Stimulated activated CD4-positive, alpha-beta T cell treated with anti-CD3 and anti-CD28 coated beads, Interleukin-4, amount 100 ng/mL, for 4 hours (primary cell): ENCODE data around the gene USP40.

Source experiments
- DNase-seq, 2 experiments: peaks; one replicate each; pipeline ENCODE4 v3.0.0-alpha.2; 2020

Gene USP40

GRCh38 chr2:233556881-233557736 lies 9.5 kb downstream of the USP40 start:
- DNase-seq: no peak

- no peak for DNase-seq
These were observed 13.2 kb downstream of the USP40 start for GRCh38 chr2:233553366-233553765.

DNA sequence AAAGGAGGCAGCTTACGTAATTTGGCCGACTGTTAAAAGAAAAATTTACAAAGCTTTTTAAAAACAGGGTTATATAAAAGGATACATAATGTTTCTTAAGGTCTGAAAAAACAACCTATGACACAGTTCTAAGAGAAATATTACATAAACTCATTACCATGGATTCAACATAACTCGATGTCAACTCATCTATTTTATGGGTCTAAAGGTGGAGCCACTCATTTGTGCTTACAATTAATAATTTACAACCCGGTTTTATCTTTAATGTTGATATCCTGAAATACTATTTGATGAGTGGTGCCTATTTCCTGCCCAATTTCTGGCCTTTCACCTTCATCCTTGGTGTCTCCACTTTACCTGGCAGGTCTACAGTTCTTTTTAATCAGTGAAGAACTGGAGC lies 15.1 kb downstream of the USP40 start:
- DNase-seq: no peak

- no peak for DNase-seq
These were observed 19.8 kb downstream of the USP40 start for GRCh38 chr2:233546774-233547173.

- DNase-seq: no peak
These were observed 20.5 kb downstream of the USP40 start for GRCh38 chr2:233546101-233546500.

DNA sequence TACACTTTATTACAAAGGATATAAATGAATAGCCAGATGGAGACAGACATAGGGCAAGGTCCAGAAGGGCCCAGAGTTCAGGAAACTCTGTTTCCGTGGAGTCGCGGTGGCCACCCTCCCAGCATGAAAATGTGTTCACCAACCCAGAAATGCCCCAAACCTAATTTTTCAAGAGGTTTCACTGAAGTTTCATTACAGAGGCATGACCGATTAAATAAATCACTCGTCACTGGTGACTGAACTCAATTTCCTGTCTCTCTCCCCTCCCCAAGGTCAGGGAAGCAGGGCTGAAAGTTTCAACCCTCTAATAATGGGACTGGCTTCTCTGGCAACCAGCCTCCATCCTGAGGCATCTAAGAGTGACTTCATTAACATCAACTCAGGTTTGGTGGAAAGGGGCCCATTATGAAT lies 22.4 kb downstream of the USP40 start:
- DNase-seq: no peak

- no peak for DNase-seq
These were observed 24.1 kb downstream of the USP40 start for GRCh38 chr2:233542507-233542906.

GRCh38 chr2:233538741-233539140 lies 27.8 kb downstream of the USP40 start:
- no peak for DNase-seq

GRCh38 chr2:233535271-233535670 lies 31.3 kb downstream of the USP40 start:
- no peak for DNase-seq

DNA sequence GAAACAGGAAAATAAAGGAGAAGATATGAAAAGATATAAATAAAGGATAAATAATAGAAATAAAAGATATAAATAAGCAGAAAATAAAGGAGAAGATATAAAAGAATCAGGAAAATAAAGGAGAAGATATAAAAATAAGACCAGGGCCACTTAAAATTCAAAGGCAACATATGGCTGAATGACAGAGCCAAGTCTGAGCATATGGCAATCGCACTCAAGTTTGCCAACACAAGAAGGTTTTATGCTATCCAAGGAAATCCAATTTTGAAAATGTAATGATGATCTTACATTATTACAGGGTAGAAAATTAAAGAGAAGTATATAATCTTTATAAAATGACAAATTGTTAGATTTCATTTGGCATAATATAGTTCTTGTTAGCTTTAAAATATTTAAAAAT lies 33.6 kb downstream of the USP40 start:
- no peak for DNase-seq

DNA sequence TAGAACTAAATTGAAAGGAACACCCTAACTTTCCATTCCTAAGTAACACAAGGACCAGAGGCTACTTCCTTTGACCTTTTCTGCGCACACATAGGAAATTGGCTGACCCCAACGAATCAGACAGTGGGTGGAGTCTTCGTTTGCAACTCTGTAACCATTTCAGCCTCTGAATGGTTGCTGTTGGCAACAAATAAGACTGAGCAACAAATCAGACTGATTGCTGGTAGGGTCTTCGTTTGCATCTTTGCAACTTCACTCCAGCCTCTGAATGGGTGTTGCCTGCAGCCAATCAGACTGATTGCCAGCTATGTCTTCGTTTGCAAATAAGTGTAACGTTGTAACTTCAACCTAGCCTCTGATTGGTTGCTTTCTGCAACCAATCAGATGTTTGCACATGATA lies 34.6 kb downstream of the USP40 start:
- no peak for DNase-seq

GRCh38 chr2:233530381-233530780 lies 36.2 kb downstream of the USP40 start:
- DNase-seq: no peak

DNA sequence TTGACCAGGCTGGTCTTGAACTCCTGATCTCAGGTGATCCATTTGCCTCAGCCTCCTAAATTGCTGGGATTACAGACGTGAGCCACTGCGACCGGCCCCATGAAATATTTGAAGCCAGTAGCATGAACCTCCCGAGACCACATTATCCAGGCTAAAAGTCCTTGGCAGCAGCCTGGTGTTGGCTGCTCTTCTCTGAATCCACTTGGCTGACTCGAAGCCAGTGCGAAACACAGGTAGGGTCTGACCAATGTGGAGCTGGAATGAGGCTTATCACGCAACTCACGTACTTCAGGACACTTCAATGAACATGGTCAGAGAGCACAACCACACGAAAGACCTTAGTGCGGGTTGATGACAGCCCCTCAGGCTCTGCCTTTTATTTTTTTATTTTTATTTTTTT lies 38.4 kb downstream of the USP40 start:
- DNase-seq: no peak

DNA sequence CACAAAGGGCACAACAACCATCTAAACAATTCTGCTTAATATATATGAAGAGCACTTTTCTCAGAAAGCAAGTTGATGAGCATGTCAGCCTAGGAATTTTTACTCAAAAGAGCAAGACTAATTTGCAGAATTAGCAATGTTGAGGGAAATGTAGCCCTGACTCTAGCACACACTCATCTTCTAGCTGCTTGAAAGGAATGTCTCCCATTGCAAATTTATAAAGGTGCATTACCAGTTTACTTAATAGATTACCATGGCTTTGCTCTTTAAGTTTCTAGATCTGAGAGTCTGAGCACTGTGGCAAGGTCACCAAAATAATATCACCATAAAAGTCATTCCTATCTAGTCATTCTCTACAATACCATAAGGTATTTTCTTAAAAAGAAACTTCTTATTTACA lies 40.8 kb downstream of the USP40 start:
- DNase-seq: no peak

- no peak for DNase-seq
These were observed 46.6 kb downstream of the USP40 start for GRCh38 chr2:233519787-233520611.

DNA sequence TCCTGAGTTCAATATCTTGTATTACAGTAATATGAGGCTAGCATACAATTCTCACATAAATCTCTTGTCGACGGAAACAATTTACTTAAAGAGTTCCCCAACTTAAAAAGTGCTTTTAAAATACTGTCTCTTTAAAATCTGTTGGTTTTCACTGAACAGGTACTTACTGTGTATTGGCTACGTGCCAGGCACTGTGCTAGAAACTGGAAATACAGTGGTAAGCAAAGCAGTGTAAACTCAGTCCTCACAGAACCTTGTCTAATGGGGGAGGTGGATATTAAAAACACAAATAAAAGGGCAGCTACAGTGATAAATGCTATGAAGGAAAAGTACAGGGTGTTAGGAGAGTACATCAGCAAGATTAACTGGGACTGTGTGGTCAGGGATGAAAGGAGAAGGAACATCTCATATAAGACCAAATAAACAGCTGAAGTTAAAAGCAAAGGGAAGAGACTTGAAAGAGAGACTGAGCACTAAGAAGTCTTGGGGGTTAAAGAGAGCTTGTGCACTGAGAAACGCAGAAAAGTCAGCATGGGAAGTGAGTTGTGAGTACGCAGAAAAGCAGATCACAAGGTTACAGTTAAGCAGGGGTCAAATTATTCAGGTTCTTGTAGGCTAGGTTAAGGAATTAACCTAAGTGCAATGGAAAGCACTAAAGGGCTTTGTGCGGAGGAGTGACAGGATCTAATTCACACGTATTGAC lies 52.5 kb downstream of the USP40 start:
- DNase-seq: no peak

- no peak for DNase-seq
These were observed 62.5 kb downstream of the USP40 start for GRCh38 chr2:233503947-233504637.

DNA sequence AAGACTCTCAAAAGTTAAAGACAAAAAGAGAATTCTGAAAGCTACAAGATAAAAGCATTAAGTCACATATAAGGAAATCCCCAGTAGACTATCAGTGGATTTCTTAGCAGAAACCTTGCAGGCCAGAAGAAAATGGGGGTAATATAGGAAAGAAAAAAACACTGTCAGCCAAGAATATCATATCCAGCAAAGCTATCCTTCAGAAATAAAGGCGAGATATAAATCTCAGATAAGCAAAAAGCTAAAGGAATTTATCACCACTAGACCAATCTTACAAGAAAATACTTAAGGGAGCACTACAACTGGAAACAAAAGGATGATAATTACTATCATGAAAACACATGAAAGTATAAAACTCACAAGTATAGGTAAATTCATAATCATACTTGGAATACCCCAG lies 63.1 kb downstream of the USP40 start:
- DNase-seq: no peak

- no peak for DNase-seq
These were observed 65.1 kb downstream of the USP40 start for GRCh38 chr2:233501198-233502076.

DNA sequence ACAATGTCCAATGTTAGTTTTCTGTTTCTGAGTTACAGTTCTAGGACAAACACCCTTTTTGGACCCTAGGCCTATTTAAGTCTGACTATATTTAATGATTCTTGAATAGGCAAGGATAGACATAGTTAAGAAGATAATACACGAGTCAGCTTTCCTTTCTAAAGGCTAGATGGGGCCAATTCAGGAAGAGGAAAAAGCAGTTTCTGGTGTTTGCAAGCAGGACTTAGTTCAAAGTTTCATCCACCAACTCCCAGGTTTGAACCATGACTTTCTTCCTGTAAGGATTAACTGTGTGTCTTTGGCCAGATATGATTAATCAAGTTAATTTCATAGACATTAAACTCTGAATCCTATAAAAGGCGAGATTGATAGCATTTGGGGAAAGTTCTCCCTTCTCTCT lies 66.7 kb downstream of the USP40 start:
- DNase-seq: no peak

GRCh38 chr2:233498126-233498525 lies 68.5 kb downstream of the USP40 start:
- DNase-seq: no peak

DNA sequence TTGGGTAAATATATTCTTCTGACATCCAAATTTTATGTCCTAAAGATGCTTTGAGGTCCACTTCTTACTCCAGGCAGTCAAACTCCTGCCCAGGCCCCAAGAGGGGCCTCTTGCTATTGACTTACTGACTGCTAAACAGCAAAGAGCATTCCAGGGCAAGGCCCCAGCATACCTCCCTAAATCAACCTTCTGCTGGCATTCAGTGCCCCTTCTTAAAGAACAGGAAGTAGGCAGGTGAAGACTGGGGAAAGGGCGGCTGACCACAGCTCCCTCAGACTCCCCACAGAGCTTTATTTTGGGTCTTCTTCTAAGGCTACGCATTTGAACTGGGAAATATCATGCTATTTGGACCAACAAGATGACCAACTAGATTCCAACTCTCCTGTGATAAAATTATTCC lies 68.9 kb downstream of the USP40 start:
- no peak for DNase-seq
